ENCODE results near the gene MPC2.

DNA sequence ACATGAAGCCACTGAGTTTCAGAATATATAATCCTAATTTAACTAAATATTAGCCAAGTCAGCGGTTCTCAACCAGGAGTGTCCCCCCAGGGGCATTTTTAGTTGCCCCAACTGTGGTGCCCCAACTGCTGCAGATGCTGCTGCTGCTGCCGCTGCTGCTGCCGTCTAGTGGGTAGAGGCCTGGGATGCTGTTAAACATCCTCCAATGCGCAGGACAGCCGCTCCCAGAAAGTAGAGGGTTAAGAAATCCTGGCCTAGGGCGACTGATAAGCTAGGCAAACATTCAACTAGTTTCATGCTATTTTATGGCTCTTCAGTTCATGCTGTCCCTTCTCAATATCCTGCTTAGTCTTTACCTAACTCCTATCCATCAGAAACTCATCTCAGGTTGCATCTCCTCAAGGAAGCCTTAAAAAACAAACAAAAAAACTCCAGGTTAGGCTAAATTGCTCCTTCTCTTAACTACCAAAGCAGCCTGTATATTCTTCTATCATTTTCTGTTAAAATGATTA is 10.3 kb downstream of the MPC2 start:
- TF ChIP-seq, protein P1, sequence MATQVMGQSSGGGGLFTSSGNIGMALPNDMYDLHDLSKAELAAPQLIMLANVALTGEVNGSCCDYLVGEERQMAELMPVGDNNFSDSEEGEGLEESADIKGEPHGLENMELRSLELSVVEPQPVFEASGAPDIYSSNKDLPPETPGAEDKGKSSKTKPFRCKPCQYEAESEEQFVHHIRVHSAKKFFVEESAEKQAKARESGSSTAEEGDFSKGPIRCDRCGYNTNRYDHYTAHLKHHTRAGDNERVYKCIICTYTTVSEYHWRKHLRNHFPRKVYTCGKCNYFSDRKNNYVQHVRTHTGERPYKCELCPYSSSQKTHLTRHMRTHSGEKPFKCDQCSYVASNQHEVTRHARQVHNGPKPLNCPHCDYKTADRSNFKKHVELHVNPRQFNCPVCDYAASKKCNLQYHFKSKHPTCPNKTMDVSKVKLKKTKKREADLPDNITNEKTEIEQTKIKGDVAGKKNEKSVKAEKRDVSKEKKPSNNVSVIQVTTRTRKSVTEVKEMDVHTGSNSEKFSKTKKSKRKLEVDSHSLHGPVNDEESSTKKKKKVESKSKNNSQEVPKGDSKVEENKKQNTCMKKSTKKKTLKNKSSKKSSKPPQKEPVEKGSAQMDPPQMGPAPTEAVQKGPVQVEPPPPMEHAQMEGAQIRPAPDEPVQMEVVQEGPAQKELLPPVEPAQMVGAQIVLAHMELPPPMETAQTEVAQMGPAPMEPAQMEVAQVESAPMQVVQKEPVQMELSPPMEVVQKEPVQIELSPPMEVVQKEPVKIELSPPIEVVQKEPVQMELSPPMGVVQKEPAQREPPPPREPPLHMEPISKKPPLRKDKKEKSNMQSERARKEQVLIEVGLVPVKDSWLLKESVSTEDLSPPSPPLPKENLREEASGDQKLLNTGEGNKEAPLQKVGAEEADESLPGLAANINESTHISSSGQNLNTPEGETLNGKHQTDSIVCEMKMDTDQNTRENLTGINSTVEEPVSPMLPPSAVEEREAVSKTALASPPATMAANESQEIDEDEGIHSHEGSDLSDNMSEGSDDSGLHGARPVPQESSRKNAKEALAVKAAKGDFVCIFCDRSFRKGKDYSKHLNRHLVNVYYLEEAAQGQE (IDR thresholded peaks at IDR 0.05; ENCODE audit: insufficient read depth in 1 of 2, low read depth in 2 of 2, low read length in 1 of 2) = no peak
- TF ChIP-seq, protein P2, sequence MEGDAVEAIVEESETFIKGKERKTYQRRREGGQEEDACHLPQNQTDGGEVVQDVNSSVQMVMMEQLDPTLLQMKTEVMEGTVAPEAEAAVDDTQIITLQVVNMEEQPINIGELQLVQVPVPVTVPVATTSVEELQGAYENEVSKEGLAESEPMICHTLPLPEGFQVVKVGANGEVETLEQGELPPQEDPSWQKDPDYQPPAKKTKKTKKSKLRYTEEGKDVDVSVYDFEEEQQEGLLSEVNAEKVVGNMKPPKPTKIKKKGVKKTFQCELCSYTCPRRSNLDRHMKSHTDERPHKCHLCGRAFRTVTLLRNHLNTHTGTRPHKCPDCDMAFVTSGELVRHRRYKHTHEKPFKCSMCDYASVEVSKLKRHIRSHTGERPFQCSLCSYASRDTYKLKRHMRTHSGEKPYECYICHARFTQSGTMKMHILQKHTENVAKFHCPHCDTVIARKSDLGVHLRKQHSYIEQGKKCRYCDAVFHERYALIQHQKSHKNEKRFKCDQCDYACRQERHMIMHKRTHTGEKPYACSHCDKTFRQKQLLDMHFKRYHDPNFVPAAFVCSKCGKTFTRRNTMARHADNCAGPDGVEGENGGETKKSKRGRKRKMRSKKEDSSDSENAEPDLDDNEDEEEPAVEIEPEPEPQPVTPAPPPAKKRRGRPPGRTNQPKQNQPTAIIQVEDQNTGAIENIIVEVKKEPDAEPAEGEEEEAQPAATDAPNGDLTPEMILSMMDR (IDR thresholded peaks at IDR 0.05) = peak; percentile 37; the same call in 1 of the 2 replicates
- no peak for TF ChIP-seq POLR2AphosphoS5 (IDR thresholded peaks at IDR 0.05; ENCODE audit: low read depth, low read length)

Measured in Panc1 (cell line).